Measurements from ENCODE around the gene IGSF9. TPM values are rescaled to one million over a fixed set of nuclear protein-coding genes. Genes with fewer than 3 reads are reported as not detected.

IGSF9 gene
- total and polyA plus RNA-seq, 8 donors = 2.0 to 36.2 (median 7.8) TPM

DNA sequence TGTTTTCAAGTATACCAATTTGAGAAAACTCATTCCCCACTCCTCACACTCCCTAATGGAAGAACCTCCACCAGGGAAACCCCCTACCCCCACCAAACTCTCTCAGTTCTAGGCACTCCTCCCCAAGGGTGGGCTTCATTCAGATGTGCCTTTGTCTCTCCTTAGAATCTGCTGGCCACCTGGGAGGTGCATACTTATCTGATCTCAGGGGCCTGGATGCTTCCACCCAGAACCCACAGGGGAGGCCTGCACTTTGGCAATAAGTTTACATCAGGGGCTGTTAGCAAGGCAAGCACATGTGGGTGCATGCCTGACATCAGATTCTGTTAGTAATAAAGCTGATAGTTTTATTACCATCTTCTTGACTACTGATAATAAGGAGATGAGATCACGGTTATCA is 41.1 kb upstream of the IGSF9 start:
- no peaks in the 10 kb centered on the region for H3K27me3 ChIP-seq
- DNase-seq = no peak
- TF ChIP-seq, protein P1, sequence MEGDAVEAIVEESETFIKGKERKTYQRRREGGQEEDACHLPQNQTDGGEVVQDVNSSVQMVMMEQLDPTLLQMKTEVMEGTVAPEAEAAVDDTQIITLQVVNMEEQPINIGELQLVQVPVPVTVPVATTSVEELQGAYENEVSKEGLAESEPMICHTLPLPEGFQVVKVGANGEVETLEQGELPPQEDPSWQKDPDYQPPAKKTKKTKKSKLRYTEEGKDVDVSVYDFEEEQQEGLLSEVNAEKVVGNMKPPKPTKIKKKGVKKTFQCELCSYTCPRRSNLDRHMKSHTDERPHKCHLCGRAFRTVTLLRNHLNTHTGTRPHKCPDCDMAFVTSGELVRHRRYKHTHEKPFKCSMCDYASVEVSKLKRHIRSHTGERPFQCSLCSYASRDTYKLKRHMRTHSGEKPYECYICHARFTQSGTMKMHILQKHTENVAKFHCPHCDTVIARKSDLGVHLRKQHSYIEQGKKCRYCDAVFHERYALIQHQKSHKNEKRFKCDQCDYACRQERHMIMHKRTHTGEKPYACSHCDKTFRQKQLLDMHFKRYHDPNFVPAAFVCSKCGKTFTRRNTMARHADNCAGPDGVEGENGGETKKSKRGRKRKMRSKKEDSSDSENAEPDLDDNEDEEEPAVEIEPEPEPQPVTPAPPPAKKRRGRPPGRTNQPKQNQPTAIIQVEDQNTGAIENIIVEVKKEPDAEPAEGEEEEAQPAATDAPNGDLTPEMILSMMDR (IDR thresholded peaks at IDR 0.05) = no peak
- no peak for TF ChIP-seq EP300 (IDR thresholded peaks at IDR 0.05)
- TF ChIP-seq POLR2A (IDR thresholded peaks at IDR 0.05) = no peak
- no peak for TF ChIP-seq POLR2AphosphoS5 (IDR thresholded peaks at IDR 0.05)
- WGBS, 5 donors = 78 to 95% (median 89%) methylated on average over 1 of the region's 1 CpG
- no peak overlapping the region for H3K27ac ChIP-seq
- no peaks in the 10 kb centered on the region for H3K9me3 ChIP-seq
- H3K36me3 ChIP-seq = no peaks in the 10 kb centered on the region
- peaks cover 0 to 4% (median 0%) of the 10 kb centered on the region in 4 donors for H3K4me1 ChIP-seq
- H3K4me3 ChIP-seq = no peak overlapping the region
- intact Hi-C loops (cut with DNase I; ENCODE audit: low total_unique reads) = no loop called here

DNA sequence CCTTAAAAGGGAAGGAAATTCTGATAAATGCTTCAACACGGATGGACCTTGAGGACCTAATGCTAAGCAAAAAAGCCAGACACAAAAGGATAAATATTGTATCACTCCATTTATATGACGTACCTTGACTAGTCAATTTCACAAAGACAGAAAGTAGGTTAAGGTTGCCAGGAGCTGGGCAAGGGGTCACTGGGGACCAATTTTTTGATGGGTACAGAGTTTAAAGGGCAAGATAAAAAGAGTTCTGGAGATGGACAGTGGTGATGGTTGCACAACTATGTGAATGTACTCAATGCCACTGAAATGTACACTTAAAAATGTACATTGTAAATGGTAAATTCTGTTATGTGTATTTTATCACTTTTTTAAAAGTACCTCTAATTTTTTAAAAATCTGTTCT is 40.7 kb upstream of the IGSF9 start:
- intact Hi-C loops (cut with DNase I; ENCODE audit: low total_unique reads) = no loop called here
- Histone ChIP-seq H3K4me3 (no peak overlapping the region), H3K36me3 (peaks cover 0 to 4% (median 0%) of the 10 kb centered on the region in 4 donors), H3K27ac (no peak overlapping the region), H3K4me1 (no peaks in the 10 kb centered on the region), H3K9me3 (no peaks in the 10 kb centered on the region), H3K27me3 (no peaks in the 10 kb centered on the region)
- TF ChIP-seq POLR2AphosphoS5 (IDR thresholded peaks at IDR 0.05) (no peak), EP300 (IDR thresholded peaks at IDR 0.05) (no peak), POLR2A (IDR thresholded peaks at IDR 0.05) (no peak)
- TF ChIP-seq, protein P1 (IDR thresholded peaks at IDR 0.05) = no peak
- DNase-seq = no peak
- WGBS, 5 donors = 73 to 84% (median 80%) methylated on average over 2 of the region's 2 CpGs

DNA sequence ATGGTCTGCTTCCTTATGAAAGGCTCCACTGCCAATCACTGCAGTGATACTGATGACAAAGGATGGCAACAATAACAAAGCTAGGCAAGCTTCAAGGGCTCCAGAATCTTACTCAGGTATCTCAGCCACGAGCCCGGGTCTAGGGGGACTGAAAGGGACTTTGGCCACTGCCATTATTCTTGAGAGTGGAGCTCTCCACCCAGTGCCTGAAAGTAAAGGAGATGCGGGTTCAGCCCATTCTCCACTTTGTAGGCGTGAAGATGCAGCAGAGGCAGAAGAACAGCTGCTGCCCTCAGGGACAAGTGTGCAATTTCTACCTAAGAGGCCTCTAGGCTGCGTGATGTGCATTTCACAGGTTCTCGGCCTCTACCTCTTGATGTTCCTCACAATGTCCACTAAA is 40.1 kb upstream of the IGSF9 start:
- intact Hi-C loops (cut with DNase I; ENCODE audit: low total_unique reads) = no loop called here
- Histone ChIP-seq H3K36me3 (peaks cover 0 to 9% (median 2%) of the 10 kb centered on the region in 4 donors), H3K4me3 (no peak overlapping the region), H3K27me3 (no peaks in the 10 kb centered on the region), H3K27ac (no peak overlapping the region), H3K4me1 (no peaks in the 10 kb centered on the region), H3K9me3 (no peaks in the 10 kb centered on the region)
- TF ChIP-seq POLR2A (IDR thresholded peaks at IDR 0.05) (no peak), POLR2AphosphoS5 (IDR thresholded peaks at IDR 0.05) (no peak), EP300 (IDR thresholded peaks at IDR 0.05) (no peak)
- TF ChIP-seq, protein P1 (IDR thresholded peaks at IDR 0.05) = no peak
- 88 to 92% (median 91%) methylated on average over 6 of the region's 6 CpGs for WGBS, 5 donors
- no peak for DNase-seq

- Histone ChIP-seq H3K36me3 (peaks cover 0 to 15% (median 2%) of the 10 kb centered on the region in 4 donors), H3K27me3 (no peaks in the 10 kb centered on the region), H3K4me3 (no peak overlapping the region), H3K4me1 (peaks cover 0 to 12% (median 5%) of the 10 kb centered on the region in 4 donors), H3K27ac (no peak overlapping the region), H3K9me3 (no peaks in the 10 kb centered on the region)
- 49 to 69% (median 55%) methylated on average over 4 to 5 of the region's 5 CpGs for WGBS, 5 donors
- no peak for DNase-seq
- intact Hi-C loops (cut with DNase I; ENCODE audit: low total_unique reads) = no loop called here
- TF ChIP-seq EP300 (IDR thresholded peaks at IDR 0.05) = no peak
- TF ChIP-seq, protein P1 (IDR thresholded peaks at IDR 0.05) = no peak
- no peak for TF ChIP-seq POLR2AphosphoS5 (IDR thresholded peaks at IDR 0.05)
- no peak for TF ChIP-seq POLR2A (IDR thresholded peaks at IDR 0.05)
These were observed 38.3 kb upstream of the IGSF9 start for GRCh38 chr1:159983681-159984080.

Data from stomach (tissue), 9 donors.